ENCODE results near the gene MYO1B.
"Not testable (repeated sequence)": the region's sequence is repeated elsewhere in the genome, so short reads cannot be mapped to it uniquely, and the experiment has no call there.

The MYO1B gene

GRCh38 chr2:191456506-191456905 is 211.3 kb downstream of the MYO1B start:
- not testable (repeated sequence) for DNase-seq (ENCODE audit: low read depth in 3 of 3)

DNA sequence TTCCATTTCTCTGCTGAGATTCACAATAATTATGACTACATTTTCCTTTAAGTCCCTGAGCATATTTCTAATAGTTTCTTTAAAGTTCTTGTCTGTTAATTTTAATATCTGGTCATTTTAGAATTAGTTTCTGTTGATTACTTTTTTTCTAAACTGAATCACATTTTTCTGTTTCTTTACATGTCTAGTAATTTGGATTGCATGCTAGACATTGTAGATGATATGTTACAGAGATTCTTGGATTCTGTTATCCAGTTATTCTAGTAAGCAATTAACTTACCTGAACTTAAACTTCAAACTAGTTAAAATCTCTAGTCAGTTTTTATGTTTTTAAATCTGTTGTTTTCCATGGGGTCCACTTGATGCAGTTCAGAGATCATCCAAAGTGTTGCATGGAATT is 214.0 kb downstream of the MYO1B start:
- DNase-seq (ENCODE audit: low read depth in 3 of 3), result no peak

GRCh38 chr2:191462370-191462769 is 217.2 kb downstream of the MYO1B start:
- no peak for DNase-seq (ENCODE audit: low read depth in 3 of 3)

GRCh38 chr2:191463790-191464189 is 218.6 kb downstream of the MYO1B start:
- no peak for DNase-seq (ENCODE audit: low read depth in 3 of 3)

GRCh38 chr2:191465766-191466420 is 220.7 kb downstream of the MYO1B start:
- no peak for DNase-seq (ENCODE audit: low read depth in 3 of 3)

GRCh38 chr2:191467113-191467512 is 221.9 kb downstream of the MYO1B start:
- no peak for DNase-seq (ENCODE audit: low read depth in 3 of 3)

DNA sequence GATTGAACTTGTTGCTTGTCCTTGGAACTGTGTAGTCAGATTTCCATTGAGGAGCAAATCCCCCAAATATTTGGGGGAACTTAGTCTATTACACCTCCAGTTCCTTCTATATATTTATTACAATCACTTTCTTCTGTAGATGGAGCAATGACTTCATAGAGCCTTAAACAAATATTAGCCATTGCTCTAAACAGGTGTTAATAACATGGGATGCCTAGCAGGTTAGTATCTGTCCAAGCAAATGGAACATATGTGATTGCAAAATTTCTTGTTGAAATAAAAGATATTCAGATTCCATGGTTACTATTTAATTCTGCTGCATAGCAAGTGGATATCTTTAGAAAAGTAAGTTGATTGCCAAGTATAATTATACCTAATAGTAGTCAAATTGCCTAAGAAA is 225.1 kb downstream of the MYO1B start:
- DNase-seq (ENCODE audit: low read depth in 3 of 3), result no peak

GRCh38 chr2:191474464-191474863 is 229.3 kb downstream of the MYO1B start:
- DNase-seq (ENCODE audit: low read depth in 3 of 3), result no peak
